ENCODE results near the gene KLHL36. TPM values are rescaled to one million over a fixed set of nuclear protein-coding genes. Genes with fewer than 3 reads are reported as not detected.

The KLHL36 gene
- total RNA-seq, 1 experiment from 2014 or later, result 36.7 TPM

DNA sequence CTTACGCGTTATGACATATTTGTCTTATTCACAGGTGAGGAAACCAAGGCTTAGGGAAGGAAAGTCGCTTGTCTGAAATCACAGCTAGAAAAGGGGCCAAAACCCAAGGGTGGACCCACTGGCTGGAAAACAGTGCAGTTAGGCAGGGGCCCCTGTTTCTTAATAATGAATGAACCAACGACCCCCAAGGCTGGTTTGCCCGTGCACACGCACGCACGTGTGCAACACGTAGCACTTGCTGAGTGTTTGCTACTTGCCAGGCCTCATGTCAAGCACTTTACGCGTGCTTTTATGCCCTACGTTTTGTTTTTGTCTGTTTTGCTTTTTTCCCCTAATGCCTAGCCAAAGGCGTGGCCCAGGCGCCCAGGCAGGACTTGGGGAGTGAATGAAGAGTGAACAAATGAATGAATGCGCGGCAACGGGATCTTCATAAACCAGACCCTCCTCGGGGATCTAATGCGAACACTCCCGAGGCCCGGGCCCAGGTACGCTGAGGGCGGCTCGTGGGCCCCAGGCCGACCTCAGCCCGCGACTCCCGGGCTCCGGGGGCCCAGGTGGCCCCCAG lies 50.9 kb downstream of the KLHL36 start:
- H3K36me3 Mint-ChIP-seq (ENCODE audit: insufficient read depth in 1 of 3, low read depth in 3 of 3), result peaks cover 0 to 2% (median 0%) of the 10 kb centered on the region in 3 experiments; a peak in 3 of 7 replicates
- Histone ChIP-seq H3K4me1 (ENCODE audit: insufficient read depth, low read length) (no peaks in the 10 kb centered on the region), H3K9me3 (ENCODE audit: control insufficient read depth, low read depth, low read length) (no peaks in the 10 kb centered on the region), H3K79me1 (ENCODE audit: insufficient read depth, low read depth, low read length, poor library complexity, severe bottlenecking) (no peaks in the 10 kb centered on the region), H3K27ac (ENCODE audit: insufficient read length, low read depth, low read length) (no peak overlapping the region), H4K5ac (ENCODE audit: insufficient read length, low read depth, low read length) (peak overlapping the region; percentile 80), H3K18ac (ENCODE audit: insufficient read length, low read depth, low read length) (peak overlapping the region; percentile 72), H3K27me3 (ENCODE audit: insufficient read depth, low read length) (no peaks in the 10 kb centered on the region), H2BK20ac (ENCODE audit: low read depth, low read length, poor library complexity, severe bottlenecking) (no peak overlapping the region), H3K79me2 (ENCODE audit: insufficient read depth, low read length) (peaks cover 30% of the 10 kb centered on the region), H3K14ac (ENCODE audit: insufficient read depth, low read length) (peak overlapping the region; percentile 47; the same call in 1 of the 2 replicates), H3K23me2 (ENCODE audit: insufficient read length, low read depth, low read length, poor library complexity, severe bottlenecking) (peaks cover 8% of the 10 kb centered on the region), H2AFZ (ENCODE audit: low read length) (no peak overlapping the region), H2BK5ac (ENCODE audit: insufficient read length, low read length) (peak overlapping the region; percentile 66), H2BK120ac (ENCODE audit: low read depth, low read length, poor library complexity, severe bottlenecking) (no peak overlapping the region), H2BK12ac (ENCODE audit: insufficient read length, low read depth, low read length) (no peak overlapping the region), H4K20me1 (ENCODE audit: control insufficient read depth, insufficient read depth, insufficient read length) (no peaks in the 10 kb centered on the region), H3K4ac (ENCODE audit: low read depth, low read length) (no peak overlapping the region), H2AK5ac (ENCODE audit: insufficient read length, low read length) (no peak overlapping the region), H4K8ac (replicated peaks; ENCODE audit: insufficient read length, low read depth, low read length) (no peak overlapping the region), H4K91ac (ENCODE audit: insufficient read length, low read depth, low read length) (peak overlapping the region; percentile 58), H3K4me2 (ENCODE audit: insufficient read depth, insufficient read length, low read length) (peak overlapping the region; percentile 89), H3T11ph (ENCODE audit: low read length) (no peak overlapping the region), H3K56ac (ENCODE audit: insufficient read length, low read depth, low read length) (no peak overlapping the region), H3K9ac (ENCODE audit: extremely low read depth, insufficient read length, low read length) (peak overlapping the region; percentile 76), H3K23ac (ENCODE audit: insufficient read length, low read depth, low read length) (no peak overlapping the region), H2BK15ac (ENCODE audit: low read depth, low read length) (no peak overlapping the region)
- peak overlapping the region; percentile 89 to 97 for H3K4me3 Mint-ChIP-seq
- no peak for DNase-seq
- peaks cover 0 to 5% of the 10 kb centered on the region in 2 experiments; a peak in 3 of 5 replicates for H3K9me3 Mint-ChIP-seq
- TF ChIP-seq, protein P1, sequence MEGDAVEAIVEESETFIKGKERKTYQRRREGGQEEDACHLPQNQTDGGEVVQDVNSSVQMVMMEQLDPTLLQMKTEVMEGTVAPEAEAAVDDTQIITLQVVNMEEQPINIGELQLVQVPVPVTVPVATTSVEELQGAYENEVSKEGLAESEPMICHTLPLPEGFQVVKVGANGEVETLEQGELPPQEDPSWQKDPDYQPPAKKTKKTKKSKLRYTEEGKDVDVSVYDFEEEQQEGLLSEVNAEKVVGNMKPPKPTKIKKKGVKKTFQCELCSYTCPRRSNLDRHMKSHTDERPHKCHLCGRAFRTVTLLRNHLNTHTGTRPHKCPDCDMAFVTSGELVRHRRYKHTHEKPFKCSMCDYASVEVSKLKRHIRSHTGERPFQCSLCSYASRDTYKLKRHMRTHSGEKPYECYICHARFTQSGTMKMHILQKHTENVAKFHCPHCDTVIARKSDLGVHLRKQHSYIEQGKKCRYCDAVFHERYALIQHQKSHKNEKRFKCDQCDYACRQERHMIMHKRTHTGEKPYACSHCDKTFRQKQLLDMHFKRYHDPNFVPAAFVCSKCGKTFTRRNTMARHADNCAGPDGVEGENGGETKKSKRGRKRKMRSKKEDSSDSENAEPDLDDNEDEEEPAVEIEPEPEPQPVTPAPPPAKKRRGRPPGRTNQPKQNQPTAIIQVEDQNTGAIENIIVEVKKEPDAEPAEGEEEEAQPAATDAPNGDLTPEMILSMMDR (conservative IDR thresholded peaks at IDR 0.05), result no peak
- H3K4me1 Mint-ChIP-seq, result peaks cover 30 to 36% of the 10 kb centered on the region in 2 experiments
- H3K27ac Mint-ChIP-seq, result peak overlapping the region; percentile 59 to 95 (median 70); a peak in 4 of 7 replicates
- H3K27me3 Mint-ChIP-seq (ENCODE audit: low read depth), result no peaks in the 10 kb centered on the region
- WGBS (ENCODE audit: extremely low coverage, insufficient read length, low lambda C conversion rate), result no CpG with 5 or more reads among the region's 29 CpGs
